Measurements from ENCODE around the gene PARPBP.
"Not testable (repeated sequence)": the region's sequence is repeated elsewhere in the genome, so short reads cannot be mapped to it uniquely, and the experiment has no call there.

The PARPBP gene

DNA sequence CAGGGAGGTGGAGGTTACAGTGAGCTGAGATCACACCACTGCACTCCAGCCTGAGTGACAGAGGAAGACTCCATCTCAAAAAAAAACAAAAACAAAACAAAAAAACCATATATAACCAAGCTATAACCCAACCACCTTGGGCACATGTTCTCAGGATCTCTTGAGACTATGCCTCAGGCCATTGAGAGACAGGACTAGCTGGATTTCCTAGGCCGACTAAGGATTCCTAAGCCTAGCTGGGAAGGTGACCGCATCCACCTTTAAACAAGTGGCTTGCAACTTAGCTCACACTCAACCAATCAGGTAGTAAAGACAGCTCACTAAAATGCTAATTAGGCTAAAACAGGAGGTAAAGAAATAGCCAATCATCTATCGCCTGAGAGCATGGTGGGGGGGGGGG is 35.2 kb downstream of the PARPBP start:
- DNase-seq = not testable (repeated sequence)

DNA sequence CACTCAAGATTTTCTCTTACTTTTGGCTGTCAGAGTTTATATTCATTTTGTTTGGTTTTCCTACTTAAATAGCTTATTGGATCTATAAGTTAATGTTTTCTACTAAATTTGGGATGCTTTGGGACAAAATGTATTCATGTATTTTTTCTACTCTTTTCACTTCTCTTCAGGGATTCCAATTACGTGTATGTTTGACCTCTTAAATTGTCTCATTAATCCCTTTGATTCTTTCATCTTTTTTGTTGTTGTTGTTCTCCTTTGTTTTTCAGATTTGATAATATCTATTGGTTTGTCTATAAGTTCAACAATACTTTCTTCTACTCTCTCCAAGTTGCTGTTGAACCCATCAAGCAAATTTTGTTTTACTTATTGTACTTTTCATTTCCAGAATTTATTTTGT is 43.4 kb downstream of the PARPBP start:
- no peak for DNase-seq

DNA sequence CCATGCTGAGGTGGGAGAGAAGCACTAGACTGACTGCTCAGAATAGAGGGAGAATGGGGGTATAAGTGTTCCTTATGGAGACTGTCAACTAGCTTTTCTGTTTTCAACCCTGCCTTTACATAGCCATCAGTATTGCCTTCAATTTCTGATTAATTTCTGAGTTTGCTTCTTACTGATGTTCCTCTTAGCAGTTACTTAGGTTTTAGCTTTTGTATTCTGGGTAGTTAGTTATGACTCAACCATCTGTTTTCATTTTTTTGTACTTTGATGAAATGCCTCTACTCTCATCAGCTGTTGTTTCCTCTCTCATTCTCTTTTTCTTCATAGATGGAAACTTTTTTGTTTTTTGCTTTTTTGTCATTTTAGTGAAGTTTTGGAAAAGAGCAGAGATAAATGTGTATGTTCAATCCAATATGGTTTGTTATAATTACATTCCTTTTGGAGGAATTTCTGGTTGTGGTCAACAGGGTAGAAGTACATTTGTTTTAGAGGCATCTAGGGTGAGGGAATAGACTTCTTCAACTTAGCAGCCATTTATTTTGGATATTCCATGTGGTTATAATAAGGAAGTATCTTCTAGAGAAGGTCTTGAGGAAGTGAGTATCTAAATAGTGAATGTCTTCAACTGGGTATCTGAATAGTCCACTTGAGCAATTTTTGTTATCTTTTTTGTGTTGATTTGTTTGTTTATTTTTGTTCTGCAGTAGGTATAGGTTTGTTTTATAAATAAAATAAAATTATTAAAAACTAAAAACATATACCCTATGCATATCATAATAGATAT is 48.0 kb downstream of the PARPBP start:
- no peak for DNase-seq

- DNase-seq = no peak
Measured at GRCh38 chr12:102169922-102170621, 50.1 kb downstream of the PARPBP start.

DNA sequence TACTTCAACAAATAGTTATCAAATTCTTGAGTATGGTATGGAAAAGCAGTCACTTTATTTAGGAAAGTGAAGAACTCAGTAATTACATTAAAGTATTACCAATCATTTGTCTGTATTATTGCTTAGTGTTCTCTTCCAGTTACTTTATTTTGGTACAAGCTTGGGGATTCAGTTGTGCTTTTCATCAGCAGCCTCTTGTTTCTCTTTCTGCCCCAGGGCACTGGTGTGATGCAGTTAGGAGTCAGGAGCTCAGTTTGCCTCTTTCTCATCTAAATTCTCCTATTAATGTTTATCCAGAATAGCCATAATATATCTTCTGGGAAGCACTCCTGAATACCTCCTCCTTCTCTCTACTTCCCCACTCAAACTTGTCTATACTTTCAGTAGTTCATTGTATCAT is 52.0 kb downstream of the PARPBP start:
- DNase-seq = no peak

DNA sequence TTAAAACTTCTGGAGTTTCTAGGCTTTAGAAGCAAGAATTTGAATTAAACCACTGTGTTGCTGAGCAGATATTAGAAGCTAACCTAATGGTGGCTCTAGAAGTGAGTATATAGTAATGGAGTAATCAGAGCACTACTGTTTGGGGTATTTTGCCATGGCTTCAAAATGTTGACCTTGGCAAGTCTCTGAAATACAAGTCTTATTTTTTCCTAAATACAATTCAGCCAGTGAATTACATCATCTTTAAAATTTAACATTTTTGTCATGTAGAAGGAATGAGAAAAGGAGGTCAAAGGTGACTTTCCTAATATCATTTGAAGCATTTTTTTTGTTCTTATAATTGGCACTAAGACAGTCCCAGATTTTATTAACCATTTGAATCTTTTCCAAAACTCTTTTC is 52.5 kb downstream of the PARPBP start:
- no peak for DNase-seq

DNA sequence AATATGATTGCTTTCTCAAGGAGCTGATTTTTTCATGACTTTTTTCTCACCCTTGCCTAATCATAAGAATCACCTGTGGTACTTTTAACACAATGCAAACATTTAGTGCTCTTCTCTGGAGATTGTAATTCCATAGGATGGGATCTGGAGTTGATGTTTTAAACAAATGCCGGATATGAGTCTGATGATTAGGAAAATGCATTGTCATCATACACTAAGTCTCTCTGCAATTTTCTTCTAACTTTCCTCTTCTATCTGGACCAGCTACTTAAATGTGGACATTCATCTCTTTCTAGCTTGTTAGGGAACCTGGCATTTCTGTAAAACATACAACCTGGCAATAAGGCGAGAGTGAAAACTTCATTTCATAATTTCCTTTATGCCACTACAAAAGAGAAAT is 54.1 kb downstream of the PARPBP start:
- DNase-seq = no peak

DNA sequence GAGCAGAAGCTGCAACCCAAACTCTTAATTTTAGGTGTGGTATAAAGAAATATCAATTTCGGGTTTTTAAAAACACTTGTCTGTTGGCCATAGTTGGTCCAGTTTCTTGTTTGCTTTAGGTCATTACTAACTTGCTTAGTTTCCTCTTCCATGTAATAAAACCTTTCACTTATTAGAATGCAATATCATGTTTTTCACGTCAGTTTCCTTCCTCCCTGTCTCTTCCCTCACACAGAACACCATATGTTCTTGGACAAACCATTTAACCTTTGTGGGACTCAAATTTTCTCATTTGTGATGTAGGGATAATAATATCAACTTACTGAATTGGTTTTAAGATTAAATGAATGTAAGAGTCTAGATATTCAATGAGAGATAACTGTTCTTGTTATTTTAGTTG is 54.8 kb downstream of the PARPBP start:
- DNase-seq = no peak

GRCh38 chr12:102182635-102183034 is 62.7 kb downstream of the PARPBP start:
- DNase-seq = no peak

GRCh38 chr12:102195826-102196225 is 75.8 kb downstream of the PARPBP start:
- no peak for DNase-seq

DNA sequence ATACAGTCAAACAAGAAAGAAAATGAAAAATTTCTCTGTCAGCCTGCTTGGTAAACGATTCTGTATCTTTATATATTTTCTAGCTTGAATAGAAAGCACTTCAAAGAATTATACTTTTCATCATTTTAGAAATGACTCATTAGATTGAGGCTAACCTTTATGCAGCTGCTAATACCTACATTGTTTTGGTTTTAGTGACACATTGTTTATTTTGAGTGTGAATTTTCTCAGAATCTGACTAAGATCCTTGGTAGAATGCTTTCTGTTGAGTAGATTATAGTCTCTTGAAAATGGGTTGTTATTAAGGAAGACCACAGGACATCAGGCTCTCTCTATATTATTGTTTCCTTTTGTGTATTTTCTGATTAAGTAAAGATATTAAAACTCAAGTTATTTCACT is 77.8 kb downstream of the PARPBP start, which contains the start of gene PMCH:
PMCH (minus strand) TSS at position 45 of the 400 bp plus-strand sequence. CDS start 63 bp downstream, outside the sequence.
- DNase-seq = no peak

GRCh38 chr12:102201436-102202061 is 81.6 kb downstream of the PARPBP start:
- no peak for DNase-seq

DNA sequence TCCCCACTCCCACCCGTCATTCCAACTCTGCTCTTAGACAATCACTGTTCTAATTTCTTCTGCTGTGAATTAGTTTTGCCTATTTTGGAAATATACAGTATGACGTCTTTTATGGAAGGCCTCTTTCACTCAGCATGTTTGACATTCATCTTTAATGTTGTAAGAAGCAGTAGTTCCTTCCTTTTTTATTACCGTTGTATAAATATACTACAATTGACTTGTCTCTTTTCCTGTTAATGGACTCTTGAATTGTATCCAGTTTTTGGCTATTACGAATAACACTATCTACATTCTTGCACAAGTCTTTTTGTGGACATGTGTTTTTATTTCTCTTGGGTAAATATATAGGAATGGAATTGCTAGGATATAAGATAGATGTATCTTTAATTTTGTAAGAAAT is 82.6 kb downstream of the PARPBP start:
- no peak for DNase-seq

- DNase-seq = no peak
Measured at GRCh38 chr12:102204025-102204424, 84.0 kb downstream of the PARPBP start.

DNA sequence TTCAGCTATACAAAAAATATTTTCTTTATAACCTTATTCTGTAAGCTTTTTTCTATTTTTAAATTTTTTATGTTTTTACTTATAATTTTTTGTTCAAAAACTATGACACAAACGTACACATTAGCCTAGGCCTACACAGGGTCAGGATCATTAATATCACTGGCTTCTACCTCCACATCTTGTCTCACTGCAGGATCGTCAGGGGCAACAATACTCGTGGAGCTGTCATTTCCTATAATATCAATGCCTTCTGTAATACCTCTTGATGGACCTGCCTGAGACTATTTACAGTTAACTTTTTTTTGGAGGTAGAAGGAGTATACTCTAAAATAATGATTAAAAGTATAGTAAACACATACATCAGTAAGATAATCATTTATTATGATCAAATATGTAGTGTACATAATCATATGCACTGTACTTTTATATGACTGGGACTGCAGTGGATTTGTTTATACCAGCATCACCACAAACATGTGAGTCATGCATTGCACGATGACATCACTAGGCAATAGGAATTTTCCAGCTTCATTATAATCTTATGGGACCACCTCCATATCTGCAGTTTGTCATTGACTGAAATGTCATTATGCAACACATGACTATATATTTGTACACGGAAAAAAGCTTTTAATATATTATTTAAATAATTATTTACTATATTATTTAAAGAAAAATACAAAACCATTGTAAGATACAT is 96.2 kb downstream of the PARPBP start:
- DNase-seq = no peak

- no peak for DNase-seq
Measured at GRCh38 chr12:102220736-102221135, 100.8 kb downstream of the PARPBP start.

DNA sequence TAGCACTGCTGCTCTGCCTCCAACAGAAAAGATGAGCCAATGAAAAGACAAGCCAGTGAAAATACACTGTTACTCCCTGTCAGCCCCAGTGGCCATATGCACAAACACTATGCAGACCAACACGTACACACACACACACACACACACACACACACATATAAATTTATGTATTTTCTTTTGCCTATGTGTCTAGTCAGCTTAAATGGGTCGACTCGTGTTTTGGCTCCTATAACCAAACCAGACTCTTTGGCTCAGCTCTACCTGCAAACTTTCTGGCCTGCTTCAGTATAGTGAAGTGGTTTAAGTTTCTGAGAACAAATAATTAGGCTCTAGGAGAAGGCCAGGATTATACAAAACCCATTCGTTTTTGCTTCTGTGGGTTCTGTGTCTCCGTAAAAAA is 108.0 kb downstream of the PARPBP start:
- DNase-seq = no peak

DNA sequence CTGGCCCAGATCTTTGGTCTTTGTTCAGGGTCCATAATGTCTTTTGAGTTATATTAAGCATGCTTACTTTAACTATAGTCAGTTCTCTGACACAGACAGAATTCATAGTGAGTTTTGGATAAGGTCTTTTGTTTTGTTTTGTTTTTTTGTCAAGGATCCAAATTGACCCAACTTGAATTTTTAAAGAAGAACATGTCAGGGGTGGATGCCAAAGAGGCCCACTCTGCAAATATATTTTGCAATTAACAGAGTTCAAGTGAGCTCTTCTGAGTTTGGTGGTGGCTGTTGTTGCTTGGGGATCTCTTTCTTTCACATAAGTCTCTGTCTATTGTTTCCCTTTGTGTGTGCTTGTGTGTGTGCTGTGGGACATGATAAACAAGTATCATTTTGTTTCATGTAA is 112.1 kb downstream of the PARPBP start:
- DNase-seq = no peak

GRCh38 chr12:102232446-102232845 is 112.5 kb downstream of the PARPBP start:
- DNase-seq = no peak

GRCh38 chr12:102234599-102234998 is 114.6 kb downstream of the PARPBP start:
- no peak for DNase-seq

- not testable (repeated sequence) for DNase-seq
Measured at GRCh38 chr12:102240859-102241258, 120.9 kb downstream of the PARPBP start.
